ENCODE results near the gene TMX2. TPM values are rescaled to one million over a fixed set of nuclear protein-coding genes. Genes with fewer than 3 reads are reported as not detected.

The TMX2 gene
- total and polyA plus RNA-seq, 10 of the 15 experiments (the other 5 are each of a cell fraction or from before 2014, with no cell fraction given), result 64.3 to 134 (median 91.6) TPM

- TF ChIP-seq, protein P1, sequence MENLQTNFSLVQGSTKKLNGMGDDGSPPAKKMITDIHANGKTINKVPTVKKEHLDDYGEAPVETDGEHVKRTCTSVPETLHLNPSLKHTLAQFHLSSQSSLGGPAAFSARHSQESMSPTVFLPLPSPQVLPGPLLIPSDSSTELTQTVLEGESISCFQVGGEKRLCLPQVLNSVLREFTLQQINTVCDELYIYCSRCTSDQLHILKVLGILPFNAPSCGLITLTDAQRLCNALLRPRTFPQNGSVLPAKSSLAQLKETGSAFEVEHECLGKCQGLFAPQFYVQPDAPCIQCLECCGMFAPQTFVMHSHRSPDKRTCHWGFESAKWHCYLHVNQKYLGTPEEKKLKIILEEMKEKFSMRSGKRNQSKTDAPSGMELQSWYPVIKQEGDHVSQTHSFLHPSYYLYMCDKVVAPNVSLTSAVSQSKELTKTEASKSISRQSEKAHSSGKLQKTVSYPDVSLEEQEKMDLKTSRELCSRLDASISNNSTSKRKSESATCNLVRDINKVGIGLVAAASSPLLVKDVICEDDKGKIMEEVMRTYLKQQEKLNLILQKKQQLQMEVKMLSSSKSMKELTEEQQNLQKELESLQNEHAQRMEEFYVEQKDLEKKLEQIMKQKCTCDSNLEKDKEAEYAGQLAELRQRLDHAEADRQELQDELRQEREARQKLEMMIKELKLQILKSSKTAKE (IDR thresholded peaks at IDR 0.05; ENCODE audit: low read depth, poor library complexity, severe bottlenecking), result peak; percentile 71
- TF ChIP-seq ZNF24 (IDR thresholded peaks at IDR 0.05) (0 out of 2 replicates have a peak, but pooled peaks have one; percentile 44), ZNF217 (IDR thresholded peaks at IDR 0.05) (no peak), CREM (IDR thresholded peaks at IDR 0.05; ENCODE audit: low read depth) (no peak), POLR2A (IDR thresholded peaks at IDR 0.05; ENCODE audit: low read depth, low read length) (no peak), FOXM1 (IDR thresholded peaks at IDR 0.05; ENCODE audit: low read depth, low read length) (no peak), TCF12 (IDR thresholded peaks at IDR 0.05; ENCODE audit: low read depth, low read length) (peak; percentile 64; the same call in 1 of the 2 replicates), TCF3 (IDR thresholded peaks at IDR 0.05; ENCODE audit: borderline replicate concordance, insufficient read depth, low read depth, low read length) (no peak), SIX5 (IDR thresholded peaks at IDR 0.05; ENCODE audit: low read depth, low read length, severe bottlenecking) (no peak), MXI1 (IDR thresholded peaks at IDR 0.05; ENCODE audit: low read depth, low read length) (no peak), RB1 (IDR thresholded peaks at IDR 0.05; ENCODE audit: borderline replicate concordance) (no peak), IKZF1 (conservative IDR thresholded peaks at IDR 0.05) (peak; percentile 68), JUNB (IDR thresholded peaks at IDR 0.05) (no peak), CHD2 (IDR thresholded peaks at IDR 0.05; ENCODE audit: borderline replicate concordance, low read depth, low read length) (peak; percentile 49; the same call in 1 of the 2 replicates), STAT3 (IDR thresholded peaks at IDR 0.05; ENCODE audit: low read depth, low read length) (no peak), CHD4 (IDR thresholded peaks at IDR 0.05) (no peak), SMAD5 (IDR thresholded peaks at IDR 0.05; ENCODE audit: low read depth) (no peak), NR2C2 (IDR thresholded peaks at IDR 0.05; ENCODE audit: borderline replicate concordance, control insufficient read depth, insufficient read length, low read depth) (no peak), ASH2L (IDR thresholded peaks at IDR 0.05; ENCODE audit: borderline replicate concordance, low read depth) (no peak), NFIC (IDR thresholded peaks at IDR 0.05; ENCODE audit: low read depth, low read length) (peak; percentile 53)
- TF ChIP-seq, protein P2, sequence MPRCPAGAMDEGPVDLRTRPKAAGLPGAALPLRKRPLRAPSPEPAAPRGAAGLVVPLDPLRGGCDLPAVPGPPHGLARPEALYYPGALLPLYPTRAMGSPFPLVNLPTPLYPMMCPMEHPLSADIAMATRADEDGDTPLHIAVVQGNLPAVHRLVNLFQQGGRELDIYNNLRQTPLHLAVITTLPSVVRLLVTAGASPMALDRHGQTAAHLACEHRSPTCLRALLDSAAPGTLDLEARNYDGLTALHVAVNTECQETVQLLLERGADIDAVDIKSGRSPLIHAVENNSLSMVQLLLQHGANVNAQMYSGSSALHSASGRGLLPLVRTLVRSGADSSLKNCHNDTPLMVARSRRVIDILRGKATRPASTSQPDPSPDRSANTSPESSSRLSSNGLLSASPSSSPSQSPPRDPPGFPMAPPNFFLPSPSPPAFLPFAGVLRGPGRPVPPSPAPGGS (IDR thresholded peaks at IDR 0.05; ENCODE audit: borderline replicate concordance, insufficient read depth, low read depth, low read length, poor library complexity, severe bottlenecking), result peak; percentile 89
- TF ChIP-seq, protein P3, sequence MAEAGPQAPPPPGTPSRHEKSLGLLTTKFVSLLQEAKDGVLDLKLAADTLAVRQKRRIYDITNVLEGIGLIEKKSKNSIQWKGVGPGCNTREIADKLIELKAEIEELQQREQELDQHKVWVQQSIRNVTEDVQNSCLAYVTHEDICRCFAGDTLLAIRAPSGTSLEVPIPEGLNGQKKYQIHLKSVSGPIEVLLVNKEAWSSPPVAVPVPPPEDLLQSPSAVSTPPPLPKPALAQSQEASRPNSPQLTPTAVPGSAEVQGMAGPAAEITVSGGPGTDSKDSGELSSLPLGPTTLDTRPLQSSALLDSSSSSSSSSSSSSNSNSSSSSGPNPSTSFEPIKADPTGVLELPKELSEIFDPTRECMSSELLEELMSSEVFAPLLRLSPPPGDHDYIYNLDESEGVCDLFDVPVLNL (IDR thresholded peaks at IDR 0.05; ENCODE audit: low read depth, low read length), result no peak
- TF ChIP-seq, protein P4, sequence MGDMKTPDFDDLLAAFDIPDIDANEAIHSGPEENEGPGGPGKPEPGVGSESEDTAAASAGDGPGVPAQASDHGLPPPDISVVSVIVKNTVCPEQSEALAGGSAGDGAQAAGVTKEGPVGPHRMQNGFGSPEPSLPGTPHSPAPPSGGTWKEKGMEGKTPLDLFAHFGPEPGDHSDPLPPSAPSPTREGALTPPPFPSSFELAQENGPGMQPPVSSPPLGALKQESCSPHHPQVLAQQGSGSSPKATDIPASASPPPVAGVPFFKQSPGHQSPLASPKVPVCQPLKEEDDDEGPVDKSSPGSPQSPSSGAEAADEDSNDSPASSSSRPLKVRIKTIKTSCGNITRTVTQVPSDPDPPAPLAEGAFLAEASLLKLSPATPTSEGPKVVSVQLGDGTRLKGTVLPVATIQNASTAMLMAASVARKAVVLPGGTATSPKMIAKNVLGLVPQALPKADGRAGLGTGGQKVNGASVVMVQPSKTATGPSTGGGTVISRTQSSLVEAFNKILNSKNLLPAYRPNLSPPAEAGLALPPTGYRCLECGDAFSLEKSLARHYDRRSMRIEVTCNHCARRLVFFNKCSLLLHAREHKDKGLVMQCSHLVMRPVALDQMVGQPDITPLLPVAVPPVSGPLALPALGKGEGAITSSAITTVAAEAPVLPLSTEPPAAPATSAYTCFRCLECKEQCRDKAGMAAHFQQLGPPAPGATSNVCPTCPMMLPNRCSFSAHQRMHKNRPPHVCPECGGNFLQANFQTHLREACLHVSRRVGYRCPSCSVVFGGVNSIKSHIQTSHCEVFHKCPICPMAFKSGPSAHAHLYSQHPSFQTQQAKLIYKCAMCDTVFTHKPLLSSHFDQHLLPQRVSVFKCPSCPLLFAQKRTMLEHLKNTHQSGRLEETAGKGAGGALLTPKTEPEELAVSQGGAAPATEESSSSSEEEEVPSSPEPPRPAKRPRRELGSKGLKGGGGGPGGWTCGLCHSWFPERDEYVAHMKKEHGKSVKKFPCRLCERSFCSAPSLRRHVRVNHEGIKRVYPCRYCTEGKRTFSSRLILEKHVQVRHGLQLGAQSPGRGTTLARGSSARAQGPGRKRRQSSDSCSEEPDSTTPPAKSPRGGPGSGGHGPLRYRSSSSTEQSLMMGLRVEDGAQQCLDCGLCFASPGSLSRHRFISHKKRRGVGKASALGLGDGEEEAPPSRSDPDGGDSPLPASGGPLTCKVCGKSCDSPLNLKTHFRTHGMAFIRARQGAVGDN (IDR thresholded peaks at IDR 0.05), result peak; percentile 78
These were observed 75.7 kb downstream of the TMX2 start (continued) for GRCh38 chr11:57787920-57788702.
